GM12872 (cell line): Measurements from ENCODE around the gene RFFL.

Source experiments
- CTCF ChIP-seq: IDR thresholded peaks from 3 replicates; pipeline ENCODE4 v1.5.1; 2011; ENCODE audit warnings: low read depth, mild to moderate bottlenecking, low read length, moderate library complexity; ENCODE audit not compliant: insufficient read depth

The RFFL gene

DNA sequence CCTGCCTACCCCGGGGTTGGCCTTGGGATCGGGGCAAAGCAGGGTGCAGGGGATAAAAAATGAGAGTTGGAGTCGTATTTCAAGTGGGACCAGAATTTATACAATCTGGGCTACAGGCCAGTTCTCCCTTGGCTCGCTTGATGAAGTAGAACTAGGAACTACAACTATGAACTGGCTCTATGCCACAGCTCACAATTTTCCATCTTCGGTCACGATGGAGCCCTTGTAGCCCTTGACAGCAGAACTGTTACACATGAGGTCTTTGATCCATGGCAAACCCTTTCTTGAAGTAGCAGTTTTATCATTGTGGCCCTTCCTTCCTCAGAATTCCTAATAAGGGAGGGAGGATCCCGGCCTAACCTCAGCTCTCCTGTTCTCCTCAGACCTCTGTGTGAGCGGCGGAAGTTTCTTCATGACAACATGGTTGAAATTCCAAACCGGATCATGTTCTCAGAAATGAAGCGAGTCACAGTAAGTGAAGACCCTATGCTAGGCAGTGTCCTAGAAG lies 66.1 kb downstream of the RFFL start:
- TF ChIP-seq CTCF, result no peak

- no peak for TF ChIP-seq CTCF
Observed at GRCh38 chr17:34996422-34997285, 66.9 kb downstream of the RFFL start.

- TF ChIP-seq CTCF, result no peak
Observed at GRCh38 chr17:34993031-34993430, 70.5 kb downstream of the RFFL start.

GRCh38 chr17:34991606-34992005 lies 71.9 kb downstream of the RFFL start:
- no peak for TF ChIP-seq CTCF

- no peak for TF ChIP-seq CTCF
Observed at GRCh38 chr17:34990921-34991365, 72.6 kb downstream of the RFFL start.

GRCh38 chr17:34989473-34989872 lies 74.0 kb downstream of the RFFL start:
- no peak for TF ChIP-seq CTCF

- no peak for TF ChIP-seq CTCF
Observed at GRCh38 chr17:34988644-34989043, 74.9 kb downstream of the RFFL start.
